ENCODE measurements around the gene AMOTL1. TPM values are rescaled to one million over a fixed set of nuclear protein-coding genes. Genes with fewer than 3 reads are reported as not detected.
"Not testable (repeated sequence)": the region's sequence is repeated elsewhere in the genome, so short reads cannot be mapped to it uniquely, and the experiment has no call there.

The AMOTL1 gene
- total RNA-seq, 2 donors from 2014 or later = 45.0 to 60.0 TPM

DNA sequence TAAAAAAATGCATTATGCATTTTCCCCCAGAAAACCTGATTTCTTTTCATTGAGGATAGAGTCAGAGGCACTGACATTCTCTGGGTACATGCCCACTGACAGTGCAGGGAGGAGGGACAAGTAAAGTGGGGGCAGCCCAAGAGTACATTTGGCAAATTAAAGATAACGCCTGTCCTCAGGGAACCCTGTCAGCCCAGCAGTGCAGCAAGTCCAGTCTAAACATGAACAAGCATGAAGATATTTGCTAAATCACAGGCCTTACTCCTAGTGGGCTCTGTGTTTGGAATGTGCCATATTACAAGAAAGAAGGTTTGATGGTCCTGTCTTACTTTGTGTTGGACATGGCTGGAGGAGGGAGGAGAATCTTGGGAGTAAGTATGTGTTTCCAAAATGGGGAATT, 37.9 kb downstream of the AMOTL1 start:
- Mint-ChIP-seq H3K27ac (no peak overlapping the region), H3K4me3 (no peak overlapping the region), H3K36me3 (ENCODE audit: low read depth) (peaks cover 50% of the 10 kb centered on the region), H3K27me3 (ENCODE audit: insufficient read depth) (no peaks in the 10 kb centered on the region), H3K4me1 (peaks cover 8% of the 10 kb centered on the region), H3K9me3 (no peaks in the 10 kb centered on the region)
- Histone ChIP-seq H3K9me3 (ENCODE audit: control insufficient read depth, low read length) (peaks cover 4% of the 10 kb centered on the region), H3K36me3 (ENCODE audit: control insufficient read depth, insufficient read depth, low read length) (peaks cover 90% of the 10 kb centered on the region), H3K4me1 (ENCODE audit: control insufficient read depth, insufficient read depth, low read length) (peaks cover 4% of the 10 kb centered on the region), H3K9ac (ENCODE audit: extremely low read depth, low read length, poor library complexity, severe bottlenecking) (no peak overlapping the region), H3K27me3 (ENCODE audit: control insufficient read depth, insufficient read depth, low read length, poor library complexity, severe bottlenecking) (no peaks in the 10 kb centered on the region), H3K27ac (ENCODE audit: low read depth, low read length) (no peak overlapping the region), H3K4me3 (ENCODE audit: low read length) (no peak overlapping the region)
- WGBS, 2 experiments (ENCODE audit: insufficient coverage in 1 of 2, insufficient read length in 1 of 2) = 25% methylated on average over 1 of the region's 1 CpG; no CpG with 5 or more reads in 1 of the 2 experiments
- TF ChIP-seq, protein P1, sequence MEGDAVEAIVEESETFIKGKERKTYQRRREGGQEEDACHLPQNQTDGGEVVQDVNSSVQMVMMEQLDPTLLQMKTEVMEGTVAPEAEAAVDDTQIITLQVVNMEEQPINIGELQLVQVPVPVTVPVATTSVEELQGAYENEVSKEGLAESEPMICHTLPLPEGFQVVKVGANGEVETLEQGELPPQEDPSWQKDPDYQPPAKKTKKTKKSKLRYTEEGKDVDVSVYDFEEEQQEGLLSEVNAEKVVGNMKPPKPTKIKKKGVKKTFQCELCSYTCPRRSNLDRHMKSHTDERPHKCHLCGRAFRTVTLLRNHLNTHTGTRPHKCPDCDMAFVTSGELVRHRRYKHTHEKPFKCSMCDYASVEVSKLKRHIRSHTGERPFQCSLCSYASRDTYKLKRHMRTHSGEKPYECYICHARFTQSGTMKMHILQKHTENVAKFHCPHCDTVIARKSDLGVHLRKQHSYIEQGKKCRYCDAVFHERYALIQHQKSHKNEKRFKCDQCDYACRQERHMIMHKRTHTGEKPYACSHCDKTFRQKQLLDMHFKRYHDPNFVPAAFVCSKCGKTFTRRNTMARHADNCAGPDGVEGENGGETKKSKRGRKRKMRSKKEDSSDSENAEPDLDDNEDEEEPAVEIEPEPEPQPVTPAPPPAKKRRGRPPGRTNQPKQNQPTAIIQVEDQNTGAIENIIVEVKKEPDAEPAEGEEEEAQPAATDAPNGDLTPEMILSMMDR (conservative IDR thresholded peaks at IDR 0.05) = no peak
- no peak for DNase-seq

DNA sequence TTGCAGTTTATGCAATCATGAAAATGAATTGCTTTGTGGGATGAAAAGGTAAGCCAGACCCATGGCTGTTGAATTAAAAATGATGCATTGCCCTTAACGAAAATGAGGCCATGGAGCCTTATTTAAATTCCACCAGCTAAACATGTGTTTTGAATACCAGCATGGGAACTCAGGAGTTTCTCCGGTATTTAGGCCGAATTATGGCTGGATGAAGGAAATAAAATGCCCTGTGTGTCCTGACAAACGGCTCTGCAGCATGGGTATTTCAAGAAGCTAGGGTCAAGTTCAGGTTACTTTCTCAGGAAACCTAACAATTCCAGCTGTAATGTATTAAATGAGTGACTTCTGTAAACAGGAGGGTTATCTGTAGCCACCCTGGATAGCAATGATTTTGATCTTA, 38.3 kb downstream of the AMOTL1 start:
- no peak for DNase-seq
- H3K4me1 Mint-ChIP-seq = peaks cover 9% of the 10 kb centered on the region
- no peaks in the 10 kb centered on the region for H3K27me3 Mint-ChIP-seq (ENCODE audit: insufficient read depth)
- H3K9me3 Mint-ChIP-seq = no peaks in the 10 kb centered on the region
- Histone ChIP-seq H3K9ac (ENCODE audit: extremely low read depth, low read length, poor library complexity, severe bottlenecking) (no peak overlapping the region), H3K27ac (ENCODE audit: low read depth, low read length) (no peak overlapping the region), H3K36me3 (ENCODE audit: control insufficient read depth, insufficient read depth, low read length) (peaks cover 90% of the 10 kb centered on the region), H3K9me3 (ENCODE audit: control insufficient read depth, low read length) (peaks cover 4% of the 10 kb centered on the region), H3K4me3 (ENCODE audit: low read length) (no peak overlapping the region), H3K27me3 (ENCODE audit: control insufficient read depth, insufficient read depth, low read length, poor library complexity, severe bottlenecking) (no peaks in the 10 kb centered on the region), H3K4me1 (ENCODE audit: control insufficient read depth, insufficient read depth, low read length) (peaks cover 4% of the 10 kb centered on the region)
- no peak overlapping the region for H3K27ac Mint-ChIP-seq
- 87 to 96% methylated on average over 3 to 4 of the region's 4 CpGs for WGBS, 2 experiments (ENCODE audit: insufficient coverage in 1 of 2, insufficient read length in 1 of 2)
- H3K4me3 Mint-ChIP-seq = no peak overlapping the region
- H3K36me3 Mint-ChIP-seq (ENCODE audit: low read depth) = peaks cover 47% of the 10 kb centered on the region
- TF ChIP-seq, protein P1 (conservative IDR thresholded peaks at IDR 0.05) = no peak

DNA sequence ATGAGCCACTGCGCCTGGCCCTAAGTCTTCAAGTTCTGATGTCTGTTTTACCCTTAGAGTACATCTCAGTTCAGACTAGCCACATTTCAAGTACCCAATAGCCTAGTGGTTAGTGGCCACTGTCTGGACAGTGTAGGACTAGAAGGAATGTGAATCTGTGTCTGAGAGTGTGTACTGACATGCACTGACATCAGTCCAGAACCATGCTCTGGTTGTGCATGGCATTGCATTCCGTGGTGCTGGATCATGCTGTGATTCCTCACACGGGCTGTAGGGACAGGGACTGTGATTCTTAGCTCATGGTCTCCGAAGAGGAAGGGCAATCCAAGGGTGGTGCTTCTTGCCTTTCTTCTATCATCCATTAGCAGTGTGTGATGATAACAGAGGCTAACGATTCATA, 41.1 kb downstream of the AMOTL1 start:
- Histone ChIP-seq H3K4me1 (ENCODE audit: control insufficient read depth, insufficient read depth, low read length) (peaks cover 3% of the 10 kb centered on the region), H3K9ac (ENCODE audit: extremely low read depth, low read length, poor library complexity, severe bottlenecking) (no peak overlapping the region), H3K9me3 (ENCODE audit: control insufficient read depth, low read length) (peaks cover 19% of the 10 kb centered on the region), H3K36me3 (ENCODE audit: control insufficient read depth, insufficient read depth, low read length) (peaks cover 79% of the 10 kb centered on the region), H3K4me3 (ENCODE audit: low read length) (no peak overlapping the region), H3K27ac (ENCODE audit: low read depth, low read length) (no peak overlapping the region), H3K27me3 (ENCODE audit: control insufficient read depth, insufficient read depth, low read length, poor library complexity, severe bottlenecking) (no peaks in the 10 kb centered on the region)
- H3K9me3 Mint-ChIP-seq = peaks cover 23% of the 10 kb centered on the region
- TF ChIP-seq, protein P1 (conservative IDR thresholded peaks at IDR 0.05) = peak; percentile 34
- peaks cover 17% of the 10 kb centered on the region for H3K4me1 Mint-ChIP-seq
- no peaks in the 10 kb centered on the region for H3K27me3 Mint-ChIP-seq (ENCODE audit: insufficient read depth)
- peaks cover 53% of the 10 kb centered on the region for H3K36me3 Mint-ChIP-seq (ENCODE audit: low read depth)
- no peak overlapping the region for H3K4me3 Mint-ChIP-seq
- no peak for DNase-seq
- peak overlapping the region; percentile 30 for H3K27ac Mint-ChIP-seq
- 92 to 95% methylated on average over 3 to 5 of the region's 5 CpGs for WGBS, 2 experiments (ENCODE audit: insufficient coverage in 1 of 2, insufficient read length in 1 of 2)

DNA sequence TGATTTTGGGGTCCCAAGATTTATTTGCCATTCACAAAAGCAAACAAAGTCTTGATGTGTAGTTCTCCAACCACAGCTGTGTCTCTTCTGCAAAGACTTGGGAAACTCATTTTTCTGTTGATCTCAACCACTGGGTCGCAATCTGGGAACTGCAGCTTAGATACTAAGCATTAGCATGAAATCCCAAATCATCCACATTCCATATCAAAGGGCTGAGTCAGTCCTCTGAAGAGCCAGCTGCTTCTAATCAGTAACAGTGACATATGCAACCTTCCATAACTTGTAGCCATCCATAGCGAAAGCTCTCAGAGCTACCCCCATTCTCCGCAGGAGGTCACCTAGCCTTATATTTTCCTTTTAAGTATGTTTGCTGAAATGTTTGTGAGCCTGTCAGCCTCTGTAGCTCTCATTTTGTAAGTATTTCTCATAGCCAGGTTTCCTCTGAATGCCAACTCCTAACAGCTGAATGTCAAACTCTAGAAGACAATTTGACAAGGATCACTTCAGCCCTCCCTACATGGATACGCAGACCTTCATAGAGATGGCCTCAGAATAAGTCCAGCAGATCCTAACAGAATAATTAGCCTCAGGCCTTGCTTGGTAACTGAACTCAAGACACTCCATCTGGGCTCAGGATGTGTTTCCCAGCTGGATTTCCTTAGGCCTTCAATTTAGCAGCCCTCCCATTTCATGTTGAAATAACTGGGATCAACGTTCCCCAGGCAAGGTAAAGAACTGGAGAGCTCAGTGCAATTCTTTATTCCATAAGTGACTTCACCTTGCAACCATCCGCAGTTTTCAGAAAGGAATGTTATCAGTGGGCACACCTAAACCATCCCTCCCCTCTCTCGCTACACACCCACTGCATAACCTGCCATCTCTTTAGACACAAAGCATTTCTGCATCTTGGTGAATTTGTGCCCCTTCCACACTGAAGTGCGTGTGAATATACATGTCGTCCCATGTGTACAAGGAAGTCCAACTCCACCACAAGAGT, 44.9 kb downstream of the AMOTL1 start:
- Mint-ChIP-seq H3K36me3 (ENCODE audit: low read depth) (peaks cover 71% of the 10 kb centered on the region), H3K9me3 (peaks cover 52% of the 10 kb centered on the region), H3K4me1 (peaks cover 11% of the 10 kb centered on the region)
- 92 to 97% methylated on average over 5 to 8 of the region's 9 CpGs for WGBS, 2 experiments (ENCODE audit: insufficient coverage in 1 of 2, insufficient read length in 1 of 2)
- H3K27ac ChIP-seq (ENCODE audit: low read depth, low read length); DNase-seq; H3K4me3 Mint-ChIP-seq; H3K27ac Mint-ChIP-seq; H3K27me3 ChIP-seq (ENCODE audit: control insufficient read depth, insufficient read depth, low read length, poor library complexity, severe bottlenecking); H3K4me1 ChIP-seq (ENCODE audit: control insufficient read depth, insufficient read depth, low read length); H3K9ac ChIP-seq (ENCODE audit: extremely low read depth, low read length, poor library complexity, severe bottlenecking); H3K27me3 Mint-ChIP-seq (ENCODE audit: insufficient read depth): not testable (repeated sequence)
- H3K36me3 ChIP-seq (ENCODE audit: control insufficient read depth, insufficient read depth, low read length) = peaks cover 83% of the 10 kb centered on the region
- peak overlapping the region; percentile 54 for H3K4me3 ChIP-seq (ENCODE audit: low read length)
- peaks cover 55% of the 10 kb centered on the region for H3K9me3 ChIP-seq (ENCODE audit: control insufficient read depth, low read length)
